ENCODE data around the gene CCDC3. TPM values are rescaled to one million over a fixed set of nuclear protein-coding genes. Genes with fewer than 3 reads are reported as not detected.

The CCDC3 gene
- total and polyA plus RNA-seq, 2 of the 8 experiments (the other 6 are each of a cell fraction or from before 2014, with no cell fraction given), result 3.4 to 3.7 TPM

DNA sequence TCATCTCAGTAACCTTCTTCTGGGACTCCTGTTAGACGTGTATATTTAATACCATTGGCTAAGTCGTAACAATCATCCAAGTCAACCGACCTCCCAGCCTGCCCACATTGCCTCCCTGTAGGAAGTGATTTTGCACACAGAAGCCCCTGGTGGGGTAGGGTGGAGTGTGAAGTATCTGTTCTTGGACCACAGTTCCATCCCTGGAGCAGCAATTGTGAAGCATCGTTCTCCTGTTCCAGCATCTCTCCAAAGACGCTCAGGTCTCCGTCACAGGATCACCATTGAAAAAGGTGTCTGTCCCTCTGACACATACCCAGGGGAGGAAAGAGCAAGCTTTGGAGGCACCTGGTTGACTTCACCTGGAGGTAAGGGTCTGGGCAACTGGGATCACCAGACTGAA, 72.9 kb downstream of the CCDC3 start:
- Histone ChIP-seq H3K9ac (replicated peaks in 1 of 4; ENCODE audit: extremely low read depth in 1 of 4, low read depth in 3 of 4, low read length in 3 of 4) (no peak overlapping the region), H3K23me2 (ENCODE audit: low read depth, low read length) (no peaks in the 10 kb centered on the region), H3K14ac (ENCODE audit: insufficient read length) (no peak overlapping the region), H3K4me2 (ENCODE audit: insufficient read depth in 1 of 2, low read depth in 2 of 2, low read length in 2 of 2) (no peak overlapping the region), H3K4me1 (replicated peaks in 1 of 4; ENCODE audit: control insufficient read depth in 3 of 4, insufficient read depth in 4 of 4, low read length in 3 of 4) (no peaks in the 10 kb centered on the region), H2BK12ac (ENCODE audit: low read depth, low read length) (no peak overlapping the region), H3K27ac (ENCODE audit: low read depth, low read length) (no peak overlapping the region), H4K5ac (ENCODE audit: insufficient read length, low read depth, low read length) (no peak overlapping the region), H2AFZ (ENCODE audit: low read length) (no peak overlapping the region), H4K91ac (replicated peaks; ENCODE audit: insufficient read length, low read length) (no peak overlapping the region), H3K79me1 (ENCODE audit: low read depth, low read length) (no peaks in the 10 kb centered on the region), H2BK120ac (replicated peaks; ENCODE audit: low read depth, low read length) (no peak overlapping the region), H3K27me3 (replicated peaks in 1 of 4; ENCODE audit: control insufficient read depth in 3 of 4, extremely low read depth in 1 of 4, insufficient read depth in 3 of 4, low read length in 3 of 4) (no peaks in the 10 kb centered on the region), H4K20me1 (replicated peaks in 1 of 2; ENCODE audit: control insufficient read depth in 1 of 2, insufficient read depth in 2 of 2, low read length in 2 of 2) (no peaks in the 10 kb centered on the region), H3K4ac (replicated peaks; ENCODE audit: insufficient read length, low read depth, low read length) (no peak overlapping the region), H2BK5ac (ENCODE audit: low read depth, low read length) (no peak overlapping the region), H2BK20ac (ENCODE audit: low read length) (no peak overlapping the region), H2BK15ac (ENCODE audit: low read length) (no peak overlapping the region), H3K23ac (ENCODE audit: insufficient read length) (no peak overlapping the region), H3K4me3 (ENCODE audit: extremely low read depth in 1 of 4, insufficient read depth in 2 of 4, low read depth in 3 of 4, low read length in 4 of 4) (no peak overlapping the region), H3K18ac (ENCODE audit: extremely low read depth, low read length) (no peak overlapping the region), H3K56ac (replicated peaks; ENCODE audit: insufficient read length, low read depth, low read length) (no peak overlapping the region), H2AK5ac (ENCODE audit: low read depth, low read length) (no peak overlapping the region), H3K9me3 (ENCODE audit: insufficient read depth in 2 of 2, low read depth in 1 of 2, low read length in 1 of 2) (0 out of 4 replicates have a peak, but pooled peaks cover 0 to 2% of the 10 kb centered on the region in 2 experiments), H3K79me2 (ENCODE audit: control insufficient read depth in 1 of 2, insufficient read depth in 2 of 2, low read length in 2 of 2) (no peaks in the 10 kb centered on the region), H4K8ac (ENCODE audit: extremely low read depth, insufficient read depth, low read length) (no peak overlapping the region), H3K36me3 (ENCODE audit: control insufficient read depth in 2 of 4, insufficient read depth in 4 of 4, low read length in 3 of 4) (no peaks in the 10 kb centered on the region)
- ChIA-PET CTCF (ENCODE audit: partially characterized antibody) (no interaction called here), POLR2A (ENCODE audit: partially characterized antibody) (no interaction called here)
- DNase-seq (ENCODE audit: low read depth in 1 of 2, low spot score in 2 of 2) (no peak), FAIRE-seq (no peak)
- WGBS, 2 experiments (ENCODE audit: extremely low coverage in 1 of 2, insufficient coverage in 1 of 2, insufficient read length in 1 of 2, insufficient replicate concordance in 2 of 2, low coverage in 1 of 2, low lambda C conversion rate in 2 of 2, missing lambda C conversion rate in 1 of 2), result 83% methylated on average over 6 of the region's 6 CpGs; no CpG with 5 or more reads in 1 of the 2 experiments
- no peak for TF ChIP-seq KDM4A (IDR thresholded peaks at IDR 0.05; ENCODE audit: low read depth, low read length, severe bottlenecking)
- no peak for TF ChIP-seq ZNF274 (IDR thresholded peaks at IDR 0.05; ENCODE audit: borderline replicate concordance, extremely low read depth, low read length)
- no peak for TF ChIP-seq EP300 (IDR thresholded peaks at IDR 0.05; ENCODE audit: borderline replicate concordance in 1 of 2, low read depth in 2 of 2, low read length in 2 of 2)
- TF ChIP-seq, protein P1, sequence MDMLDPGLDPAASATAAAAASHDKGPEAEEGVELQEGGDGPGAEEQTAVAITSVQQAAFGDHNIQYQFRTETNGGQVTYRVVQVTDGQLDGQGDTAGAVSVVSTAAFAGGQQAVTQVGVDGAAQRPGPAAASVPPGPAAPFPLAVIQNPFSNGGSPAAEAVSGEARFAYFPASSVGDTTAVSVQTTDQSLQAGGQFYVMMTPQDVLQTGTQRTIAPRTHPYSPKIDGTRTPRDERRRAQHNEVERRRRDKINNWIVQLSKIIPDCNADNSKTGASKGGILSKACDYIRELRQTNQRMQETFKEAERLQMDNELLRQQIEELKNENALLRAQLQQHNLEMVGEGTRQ (IDR thresholded peaks at IDR 0.05; ENCODE audit: low read length), result no peak
- TF ChIP-seq SIX5 (IDR thresholded peaks at IDR 0.05; ENCODE audit: low read depth, low read length), result no peak
- no peak for TF ChIP-seq CBX8 (IDR thresholded peaks at IDR 0.05; ENCODE audit: borderline replicate concordance, low read depth, low read length)
- TF ChIP-seq TAF7 (optimal IDR thresholded peaks at IDR 0.05; ENCODE audit: borderline replicate concordance, low read depth, low read length), result no peak
- TF ChIP-seq CHD2 (IDR thresholded peaks at IDR 0.05; ENCODE audit: low read length), result no peak
- no peak for TF ChIP-seq RXRA (IDR thresholded peaks at IDR 0.05; ENCODE audit: insufficient read depth, low read depth, low read length)
- TF ChIP-seq RNF2 (IDR thresholded peaks at IDR 0.05; ENCODE audit: borderline replicate concordance, low read depth, low read length, missing control alignments, poor library complexity, severe bottlenecking), result no peak
- TF ChIP-seq RBBP5 (IDR thresholded peaks at IDR 0.05; ENCODE audit: borderline replicate concordance, low read depth, low read length), result no peak
- TF ChIP-seq POLR2A (IDR thresholded peaks at IDR 0.05; ENCODE audit: control extremely low read depth in 1 of 2, low read depth in 2 of 2, low read length in 2 of 2), result no peak

All from H1 (cell line).